ENCODE measurements around the gene CD177.
"Not testable (repeated sequence)": the region's sequence is repeated elsewhere in the genome, so short reads cannot be mapped to it uniquely, and the experiment has no call there.

Gene CD177

DNA sequence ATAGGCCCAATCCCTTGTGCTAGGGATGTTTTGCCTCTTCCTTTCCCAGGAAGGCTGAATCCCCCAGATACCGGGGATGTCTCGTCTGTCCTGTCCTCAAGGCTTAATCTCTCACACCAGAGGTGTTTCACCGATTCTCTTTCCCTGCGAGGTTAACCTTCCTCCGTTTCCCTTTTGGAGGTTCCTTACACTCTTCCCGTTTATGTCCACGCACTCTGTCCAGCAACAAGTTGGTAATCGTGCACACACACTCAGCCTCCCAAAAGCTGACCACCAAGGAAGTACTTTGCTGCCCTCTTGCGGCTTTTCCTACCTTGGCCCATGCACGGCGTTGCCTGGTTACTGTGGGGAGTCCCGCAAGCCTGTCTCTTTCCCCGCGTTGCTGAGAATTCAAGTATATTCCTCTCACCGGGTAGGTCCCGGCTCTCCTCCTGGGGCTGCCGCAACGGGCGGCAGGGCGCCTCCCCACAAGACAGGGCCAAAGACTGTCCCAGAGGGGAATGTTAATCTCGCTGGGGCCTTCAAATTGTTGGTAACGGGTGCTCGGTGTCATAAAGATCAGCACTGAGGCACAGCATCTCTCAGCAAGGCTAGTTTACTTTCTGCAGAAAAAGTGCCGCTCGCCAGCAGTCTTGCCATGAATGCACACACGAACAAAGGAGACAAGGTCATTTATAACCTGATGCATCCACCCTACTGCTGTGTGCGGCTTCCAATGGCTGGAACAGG, 36.7 kb upstream of the CD177 start:
- H3K4me1 ChIP-seq (ENCODE audit: control insufficient read depth, insufficient read depth, low read length) = no peaks in the 10 kb centered on the region
- H3K4me3 ChIP-seq (ENCODE audit: low read depth, low read length) = no peak overlapping the region
- H3K9ac ChIP-seq (ENCODE audit: low read depth, low read length) = no peak overlapping the region
- H3K9me3 ChIP-seq (ENCODE audit: control insufficient read depth, insufficient read depth, low read length) = peaks cover 70% of the 10 kb centered on the region
- H3K27me3 ChIP-seq (ENCODE audit: control insufficient read depth, insufficient read depth, low read length) = no peaks in the 10 kb centered on the region
- no peaks in the 10 kb centered on the region for H3K36me3 ChIP-seq (ENCODE audit: control insufficient read depth, insufficient read depth, low read length)
- no peak overlapping the region for H3K27ac ChIP-seq (ENCODE audit: low read depth, low read length)

DNA sequence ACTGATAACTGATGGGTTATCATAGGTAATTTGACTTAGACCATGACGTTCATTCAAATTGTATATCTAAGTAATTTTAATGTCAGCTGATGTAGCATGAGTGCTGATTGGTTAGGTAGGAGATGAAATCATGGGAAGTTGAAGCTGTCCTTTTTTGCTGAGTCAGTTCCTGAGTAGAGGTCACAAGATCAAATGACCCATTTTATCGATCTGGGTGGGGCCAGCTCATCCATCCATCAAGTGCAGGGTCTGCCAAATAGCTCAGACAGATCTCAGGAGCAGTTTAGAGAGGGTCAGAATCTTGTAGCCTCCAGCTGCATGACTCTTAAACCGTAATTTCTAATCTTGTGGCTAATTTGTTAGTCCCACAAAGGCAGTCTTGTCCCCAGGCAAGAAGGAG, 35.3 kb upstream of the CD177 start:
- no peak overlapping the region for H3K9ac ChIP-seq (ENCODE audit: low read depth, low read length)
- H3K9me3 ChIP-seq (ENCODE audit: control insufficient read depth, insufficient read depth, low read length) = peaks cover 71% of the 10 kb centered on the region
- H3K36me3 ChIP-seq (ENCODE audit: control insufficient read depth, insufficient read depth, low read length) = no peaks in the 10 kb centered on the region
- no peak overlapping the region for H3K4me3 ChIP-seq (ENCODE audit: low read depth, low read length)
- no peaks in the 10 kb centered on the region for H3K4me1 ChIP-seq (ENCODE audit: control insufficient read depth, insufficient read depth, low read length)
- no peaks in the 10 kb centered on the region for H3K27me3 ChIP-seq (ENCODE audit: control insufficient read depth, insufficient read depth, low read length)
- H3K27ac ChIP-seq (ENCODE audit: low read depth, low read length) = no peak overlapping the region

DNA sequence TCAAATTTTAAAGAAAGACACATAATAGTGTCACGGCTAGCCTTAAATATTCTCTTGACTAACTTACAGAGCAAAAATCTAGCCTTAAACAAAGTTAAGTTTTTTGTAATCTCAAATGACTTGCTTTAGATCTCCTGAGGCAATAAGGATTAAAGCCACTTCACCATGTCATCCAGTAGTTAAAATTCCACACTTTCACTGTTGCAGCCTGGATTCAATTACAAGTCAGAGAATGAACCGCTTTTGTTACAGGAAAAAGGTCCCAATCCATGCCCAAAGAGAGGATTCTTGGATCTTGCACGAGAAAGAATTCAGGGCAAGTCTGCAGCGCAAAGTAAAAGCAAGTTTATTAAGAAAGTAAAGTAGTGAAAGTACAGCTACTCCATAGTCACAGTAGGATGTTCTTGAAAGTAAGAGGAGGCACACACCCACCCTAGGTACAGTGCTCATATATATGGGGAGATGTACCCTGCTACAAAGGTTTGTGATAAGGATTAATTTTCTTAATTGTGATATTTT, 34.6 kb upstream of the CD177 start:
- H3K4me1 ChIP-seq (ENCODE audit: control insufficient read depth, insufficient read depth, low read length) = no peaks in the 10 kb centered on the region
- no peaks in the 10 kb centered on the region for H3K36me3 ChIP-seq (ENCODE audit: control insufficient read depth, insufficient read depth, low read length)
- H3K4me3 ChIP-seq (ENCODE audit: low read depth, low read length) = no peak overlapping the region
- no peak overlapping the region for H3K9ac ChIP-seq (ENCODE audit: low read depth, low read length)
- H3K27ac ChIP-seq (ENCODE audit: low read depth, low read length) = no peak overlapping the region
- H3K9me3 ChIP-seq (ENCODE audit: control insufficient read depth, insufficient read depth, low read length) = peaks cover 66% of the 10 kb centered on the region
- H3K27me3 ChIP-seq (ENCODE audit: control insufficient read depth, insufficient read depth, low read length) = no peaks in the 10 kb centered on the region

DNA sequence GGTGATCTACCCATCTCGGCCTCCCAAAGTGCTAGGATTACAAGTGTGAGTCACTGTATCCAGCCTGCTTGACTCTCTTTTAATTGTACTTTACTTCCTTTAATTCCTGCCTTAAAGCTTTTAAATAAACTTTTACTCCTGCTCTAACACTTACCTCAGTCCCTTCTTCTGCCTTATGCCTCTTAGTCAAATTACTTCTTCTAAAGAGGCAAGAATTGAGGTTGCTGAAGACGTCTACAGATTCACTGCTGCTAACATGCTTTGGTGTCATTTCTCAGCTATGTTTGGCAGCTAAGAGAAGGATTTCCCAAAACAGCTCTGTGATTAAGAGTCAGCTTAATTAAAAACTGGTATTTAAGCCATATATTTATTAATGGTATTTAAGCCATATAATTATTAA, 32.9 kb upstream of the CD177 start:
- Histone ChIP-seq H3K9me3 (ENCODE audit: control insufficient read depth, insufficient read depth, low read length) (peaks cover 58% of the 10 kb centered on the region), H3K27me3 (ENCODE audit: control insufficient read depth, insufficient read depth, low read length) (no peaks in the 10 kb centered on the region), H3K4me1 (ENCODE audit: control insufficient read depth, insufficient read depth, low read length) (no peaks in the 10 kb centered on the region)

DNA sequence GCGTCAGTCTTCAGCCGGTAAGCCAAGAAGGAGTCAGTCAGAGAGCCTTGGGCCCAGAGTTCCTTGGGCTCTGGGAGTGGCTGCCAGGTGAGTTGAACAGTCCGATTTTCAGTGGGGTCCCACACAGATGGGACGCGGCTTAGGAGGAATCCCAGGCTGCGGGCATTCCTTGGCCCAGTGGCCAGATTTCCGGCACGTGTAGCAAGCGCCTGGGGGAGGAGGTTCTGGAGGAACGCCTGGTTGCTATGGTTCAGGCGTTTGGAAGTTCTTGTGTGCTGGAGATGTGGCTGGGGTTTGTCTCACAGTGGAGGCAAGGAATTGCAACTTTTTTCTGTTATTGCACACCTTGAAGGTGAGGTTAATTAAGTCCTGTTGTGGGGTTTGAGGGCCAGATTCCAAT, 26.7 kb upstream of the CD177 start:
- H3K4me1 ChIP-seq (ENCODE audit: control insufficient read depth, insufficient read depth, low read length); H3K27me3 ChIP-seq (ENCODE audit: control insufficient read depth, insufficient read depth, low read length); H3K27ac ChIP-seq (ENCODE audit: low read depth, low read length); H3K9ac ChIP-seq (ENCODE audit: low read depth, low read length); H3K36me3 ChIP-seq (ENCODE audit: control insufficient read depth, insufficient read depth, low read length); H3K4me3 ChIP-seq (ENCODE audit: low read depth, low read length): not testable (repeated sequence)
- H3K9me3 ChIP-seq (ENCODE audit: control insufficient read depth, insufficient read depth, low read length) = peaks cover 39% of the 10 kb centered on the region

More for the DNA sequence above, 32.9 kb upstream of the CD177 start:
- no peak overlapping the region for H3K4me3 ChIP-seq (ENCODE audit: low read depth, low read length)
- H3K27ac ChIP-seq (ENCODE audit: low read depth, low read length) = no peak overlapping the region
- H3K9ac ChIP-seq (ENCODE audit: low read depth, low read length) = no peak overlapping the region
- H3K36me3 ChIP-seq (ENCODE audit: control insufficient read depth, insufficient read depth, low read length) = no peaks in the 10 kb centered on the region

DNA sequence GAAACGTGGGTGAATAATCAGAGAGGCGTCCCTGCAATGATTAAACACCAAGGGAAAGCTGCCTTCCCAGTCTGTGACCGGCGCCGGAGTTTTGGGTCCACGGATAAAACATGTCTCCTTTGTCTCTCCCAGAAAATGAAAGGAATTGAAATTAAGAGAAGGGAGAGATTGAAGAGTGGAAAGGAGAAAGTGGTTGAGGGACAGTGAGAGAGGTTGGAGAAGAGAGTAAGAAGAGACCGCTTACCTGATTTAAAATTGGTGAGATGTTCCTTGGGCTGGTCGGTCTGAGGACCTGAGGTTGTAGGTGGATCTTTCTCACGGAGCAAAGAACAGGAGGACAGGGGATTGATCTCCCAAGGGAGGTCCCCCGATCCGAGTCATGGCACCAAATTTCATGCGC, 24.9 kb upstream of the CD177 start:
- not testable (repeated sequence) for H3K9ac ChIP-seq (ENCODE audit: low read depth, low read length)

DNA sequence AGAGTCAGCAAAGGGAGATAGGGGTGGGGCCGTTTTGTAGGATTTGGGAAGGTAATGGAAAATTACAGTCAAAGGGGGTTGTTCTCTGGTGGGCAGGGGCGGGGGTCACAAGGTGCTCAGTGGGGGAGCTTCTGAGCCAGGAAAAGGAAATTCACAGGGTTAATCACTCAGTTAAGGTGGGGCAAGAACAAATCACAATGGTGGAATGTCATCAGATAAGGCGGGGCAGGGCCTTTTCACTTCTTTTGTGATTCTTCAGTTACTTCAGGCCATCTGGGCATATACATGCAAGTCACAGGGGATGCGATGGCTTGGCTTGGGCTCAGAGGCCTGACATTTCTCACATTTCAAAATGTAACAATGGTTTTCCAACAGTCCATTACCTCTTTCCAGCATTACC, 24.4 kb upstream of the CD177 start:
- H3K36me3 ChIP-seq (ENCODE audit: control insufficient read depth, insufficient read depth, low read length); H3K4me3 ChIP-seq (ENCODE audit: low read depth, low read length); H3K9ac ChIP-seq (ENCODE audit: low read depth, low read length); H3K27ac ChIP-seq (ENCODE audit: low read depth, low read length); H3K27me3 ChIP-seq (ENCODE audit: control insufficient read depth, insufficient read depth, low read length); H3K4me1 ChIP-seq (ENCODE audit: control insufficient read depth, insufficient read depth, low read length): not testable (repeated sequence)
- H3K9me3 ChIP-seq (ENCODE audit: control insufficient read depth, insufficient read depth, low read length) = peaks cover 32% of the 10 kb centered on the region

More for the DNA sequence above, 24.9 kb upstream of the CD177 start:
- H3K4me3 ChIP-seq (ENCODE audit: low read depth, low read length); H3K27ac ChIP-seq (ENCODE audit: low read depth, low read length); H3K27me3 ChIP-seq (ENCODE audit: control insufficient read depth, insufficient read depth, low read length); H3K36me3 ChIP-seq (ENCODE audit: control insufficient read depth, insufficient read depth, low read length); H3K4me1 ChIP-seq (ENCODE audit: control insufficient read depth, insufficient read depth, low read length): not testable (repeated sequence)
- H3K9me3 ChIP-seq (ENCODE audit: control insufficient read depth, insufficient read depth, low read length) = peaks cover 32% of the 10 kb centered on the region

DNA sequence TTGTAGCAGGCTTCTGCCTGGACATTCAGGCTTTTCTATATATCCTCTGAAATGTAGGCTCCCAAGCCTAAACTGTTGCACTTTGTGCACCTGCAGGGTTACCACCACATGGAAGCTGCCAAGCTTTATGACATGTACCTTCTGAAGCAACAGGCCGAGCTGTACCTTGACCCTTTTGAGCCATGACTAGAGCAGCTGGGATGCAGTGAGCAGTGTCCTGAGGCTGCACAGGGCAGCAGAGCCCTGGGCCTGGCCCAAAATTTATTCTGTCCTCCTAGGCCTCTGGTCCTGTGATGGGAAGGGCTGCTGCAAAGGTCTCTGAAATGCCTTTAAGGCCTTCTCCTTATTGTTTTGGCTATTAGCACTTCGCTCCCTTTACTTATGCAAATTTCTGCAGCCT, 23.5 kb upstream of the CD177 start:
- Histone ChIP-seq H3K9me3 (ENCODE audit: control insufficient read depth, insufficient read depth, low read length) (peaks cover 31% of the 10 kb centered on the region), H3K4me1 (ENCODE audit: control insufficient read depth, insufficient read depth, low read length) (peaks cover 7% of the 10 kb centered on the region; the same call in 1 of the 2 replicates), H3K4me3 (ENCODE audit: low read depth, low read length) (no peak overlapping the region; the same call in 1 of the 2 replicates), H3K36me3 (ENCODE audit: control insufficient read depth, insufficient read depth, low read length) (no peaks in the 10 kb centered on the region), H3K27ac (ENCODE audit: low read depth, low read length) (no peak overlapping the region), H3K27me3 (ENCODE audit: control insufficient read depth, insufficient read depth, low read length) (no peaks in the 10 kb centered on the region), H3K9ac (ENCODE audit: low read depth, low read length) (no peak overlapping the region)

DNA sequence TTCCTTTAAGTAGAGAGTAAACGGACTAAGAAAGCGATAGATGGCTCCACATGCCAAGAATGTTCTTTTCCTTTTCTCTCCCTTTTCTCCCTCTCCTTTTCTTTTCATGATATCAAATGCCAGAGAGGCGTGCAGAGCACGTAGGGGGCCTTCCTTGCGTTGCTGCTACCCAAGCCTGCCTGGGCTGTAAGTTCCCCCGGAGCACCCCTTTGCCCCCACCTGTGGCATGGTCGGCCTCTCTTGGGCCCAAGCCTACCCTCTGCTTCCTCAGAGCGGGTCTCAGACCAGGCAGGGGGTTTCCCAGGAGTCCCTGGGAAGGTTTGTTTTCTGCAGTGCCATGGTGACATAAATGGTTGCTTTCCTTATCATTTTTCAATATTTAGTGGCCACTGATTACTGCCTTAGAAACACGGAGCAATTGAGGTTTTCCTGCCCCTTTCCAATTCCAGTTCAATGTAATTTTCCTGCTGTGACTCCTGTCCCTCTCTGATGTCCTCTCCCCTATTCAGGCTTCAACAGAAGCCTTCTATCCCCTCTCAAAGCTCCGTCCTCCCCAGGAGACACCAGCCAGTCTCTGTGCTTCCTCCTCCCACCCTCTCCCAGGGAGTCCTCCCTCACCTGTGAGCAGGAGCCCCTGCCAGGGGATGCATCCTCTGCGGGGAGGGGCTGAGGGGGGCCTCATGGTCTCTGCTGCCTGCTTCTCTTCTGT, 22.6 kb upstream of the CD177 start:
- H3K4me1 ChIP-seq (ENCODE audit: control insufficient read depth, insufficient read depth, low read length) = peaks cover 7% of the 10 kb centered on the region; the same call in 1 of the 2 replicates
- H3K9ac ChIP-seq (ENCODE audit: low read depth, low read length) = no peak overlapping the region
- peaks cover 29% of the 10 kb centered on the region for H3K9me3 ChIP-seq (ENCODE audit: control insufficient read depth, insufficient read depth, low read length)
- H3K4me3 ChIP-seq (ENCODE audit: low read depth, low read length) = no peak overlapping the region
- no peaks in the 10 kb centered on the region for H3K27me3 ChIP-seq (ENCODE audit: control insufficient read depth, insufficient read depth, low read length)
- no peak overlapping the region for H3K27ac ChIP-seq (ENCODE audit: low read depth, low read length)
- no peaks in the 10 kb centered on the region for H3K36me3 ChIP-seq (ENCODE audit: control insufficient read depth, insufficient read depth, low read length)

DNA sequence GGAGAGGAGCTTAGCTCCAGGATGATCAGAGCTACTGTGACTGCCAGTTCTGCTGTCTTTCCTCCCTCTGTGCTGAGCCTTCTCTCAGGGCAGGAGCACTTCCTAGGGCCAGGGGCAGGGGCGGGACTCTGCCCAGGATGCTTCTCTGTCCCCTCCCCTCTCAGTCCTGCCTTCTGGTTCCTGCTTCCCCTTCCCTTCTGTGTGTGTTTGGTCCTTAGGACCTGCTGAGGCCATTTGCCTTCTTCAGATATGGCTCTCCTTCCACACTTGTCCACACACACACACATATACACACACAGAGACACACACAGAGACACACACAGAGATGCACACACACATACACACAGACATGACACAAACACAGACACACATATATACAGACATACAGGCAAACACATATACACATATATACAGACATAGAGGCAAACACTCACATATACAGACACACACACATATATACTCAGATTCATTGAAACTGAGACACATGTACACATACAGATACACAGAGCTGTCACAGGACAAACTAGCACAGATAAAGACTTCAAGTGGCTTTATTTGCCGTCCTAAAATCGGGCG, 22.0 kb upstream of the CD177 start:
- peaks cover 29% of the 10 kb centered on the region for H3K9me3 ChIP-seq (ENCODE audit: control insufficient read depth, insufficient read depth, low read length)
- no peak overlapping the region for H3K4me3 ChIP-seq (ENCODE audit: low read depth, low read length)
- no peaks in the 10 kb centered on the region for H3K36me3 ChIP-seq (ENCODE audit: control insufficient read depth, insufficient read depth, low read length)
- peaks cover 7% of the 10 kb centered on the region; the same call in 1 of the 2 replicates for H3K4me1 ChIP-seq (ENCODE audit: control insufficient read depth, insufficient read depth, low read length)
- no peak overlapping the region for H3K9ac ChIP-seq (ENCODE audit: low read depth, low read length)
- H3K27me3 ChIP-seq (ENCODE audit: control insufficient read depth, insufficient read depth, low read length) = no peaks in the 10 kb centered on the region
- H3K27ac ChIP-seq (ENCODE audit: low read depth, low read length) = no peak overlapping the region
